Panc1 (cell line): ENCODE measurements around the gene ONECUT2.

Experiments used
- CTCF ChIP-seq: fragments of 450-650 bp; IDR thresholded peaks from 2 replicates; pipeline ENCODE4 v1.5.1; 2017; ENCODE audit warnings: mild to moderate bottlenecking
- POLR2AphosphoS5 ChIP-seq: IDR thresholded peaks from 2 replicates; pipeline ENCODE4 v1.6.1; 2012; ENCODE audit warnings: mild to moderate bottlenecking, low read depth, low read length, moderate library complexity
- TCF7L2 ChIP-seq: IDR thresholded peaks from 2 replicates; pipeline ENCODE4 v1.6.1; 2011; ENCODE audit warnings: mild to moderate bottlenecking, low read depth, low read length, inconsistent platforms

- TF ChIP-seq POLR2AphosphoS5 = no peak
- no peak for TF ChIP-seq CTCF
- TF ChIP-seq TCF7L2 = no peak
These were observed 5.8 kb upstream of the ONECUT2 start for GRCh38 chr18:57429167-57430078.
